GM15510 (cell line): ENCODE data around the gene TOM1L1.

Experiments
- POLR2A ChIP-seq: IDR thresholded peaks from 3 replicates; pipeline ENCODE4 v1.6.1; 2011; ENCODE audit warnings: borderline replicate concordance; ENCODE audit not compliant: insufficient read length; ENCODE audit errors: extremely low read depth

The TOM1L1 gene

DNA sequence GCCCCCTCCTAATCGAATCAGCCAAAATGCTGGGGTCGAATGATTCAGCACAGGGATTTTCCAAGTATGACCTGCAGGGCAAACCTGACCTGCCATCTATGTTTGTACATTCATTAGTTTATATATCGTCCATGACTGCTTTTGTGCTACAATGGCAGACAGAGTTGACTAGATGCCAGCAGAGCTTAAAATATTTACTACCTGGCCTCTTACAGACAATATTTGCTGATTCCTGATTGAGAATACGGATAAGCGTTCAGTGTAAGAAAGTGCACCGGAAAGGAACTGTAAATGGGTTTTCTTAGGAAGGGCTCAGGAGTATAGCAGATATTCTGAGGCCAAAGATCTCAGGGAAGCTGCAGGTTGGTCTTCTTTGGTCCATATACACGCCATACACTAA, 11.7 kb upstream of the TOM1L1 start:
- TF ChIP-seq POLR2A, result no peak

DNA sequence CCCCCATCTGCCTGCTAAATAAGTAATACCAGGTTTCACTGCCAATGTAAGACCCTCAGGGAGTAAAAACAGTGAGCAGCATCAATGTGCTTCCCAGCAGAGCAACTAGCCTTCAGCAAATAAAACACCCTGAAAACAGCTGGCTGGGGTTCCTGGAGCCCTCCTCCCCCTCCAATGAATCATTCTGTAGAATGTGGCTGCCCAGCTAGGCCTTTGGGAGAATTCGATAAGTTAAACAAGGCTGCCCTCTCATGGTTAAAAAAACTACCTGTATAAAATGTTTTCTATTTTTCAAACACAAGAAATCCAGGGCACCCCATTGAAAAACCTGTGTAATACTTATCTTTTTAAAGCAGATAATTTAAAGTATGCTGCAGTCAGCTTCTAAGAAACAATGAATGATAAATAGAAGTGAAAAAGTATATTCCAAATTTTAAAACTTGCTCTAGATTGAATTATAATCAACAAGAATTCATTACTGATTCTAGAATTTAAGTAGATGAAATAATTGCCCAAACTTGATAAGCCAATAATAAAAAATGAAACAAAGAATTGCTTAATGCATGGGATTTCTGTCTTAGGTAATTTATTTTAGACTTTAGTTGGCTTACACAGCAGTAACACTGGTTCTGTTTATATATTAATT, 9.4 kb upstream of the TOM1L1 start:
- no peak for TF ChIP-seq POLR2A

DNA sequence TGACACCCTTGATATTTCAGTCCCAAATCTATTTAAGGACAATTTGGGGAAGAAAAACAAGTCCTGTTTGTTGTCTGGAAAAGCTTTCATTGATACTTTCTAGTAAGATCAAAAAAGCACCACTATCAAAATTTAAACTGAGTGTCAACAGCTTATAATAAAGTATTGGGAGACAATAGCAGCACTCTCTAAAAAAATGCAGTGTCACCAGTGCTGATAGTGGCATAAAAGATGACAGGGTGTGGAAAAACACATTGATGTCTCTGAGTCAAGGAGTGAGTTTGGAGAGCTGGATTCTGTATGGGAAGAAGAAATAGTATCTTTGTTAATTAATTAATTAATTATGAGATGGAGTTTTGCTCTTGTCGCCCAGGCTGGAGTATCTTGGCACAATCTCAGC, 8.3 kb upstream of the TOM1L1 start:
- TF ChIP-seq POLR2A, result no peak

DNA sequence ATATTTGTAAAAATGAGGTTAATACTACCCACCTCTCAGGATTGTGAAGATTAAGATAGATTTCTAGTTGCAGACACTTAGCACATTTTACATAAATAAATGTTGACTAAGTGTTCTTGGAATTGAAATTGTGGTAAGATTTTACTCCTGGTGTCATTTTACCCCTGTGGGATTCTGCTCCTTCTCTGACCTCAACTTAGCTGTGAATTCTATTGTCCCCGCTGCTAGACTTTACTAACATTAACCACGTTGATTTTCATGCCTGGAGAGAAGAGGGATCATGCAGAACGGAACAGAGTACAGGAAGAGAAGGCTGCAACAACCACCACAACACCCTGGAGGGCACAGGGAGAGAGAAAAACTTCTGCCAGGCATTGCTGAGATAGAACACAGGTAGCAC, 2.1 kb upstream of the TOM1L1 start:
- TF ChIP-seq POLR2A, result no peak

DNA sequence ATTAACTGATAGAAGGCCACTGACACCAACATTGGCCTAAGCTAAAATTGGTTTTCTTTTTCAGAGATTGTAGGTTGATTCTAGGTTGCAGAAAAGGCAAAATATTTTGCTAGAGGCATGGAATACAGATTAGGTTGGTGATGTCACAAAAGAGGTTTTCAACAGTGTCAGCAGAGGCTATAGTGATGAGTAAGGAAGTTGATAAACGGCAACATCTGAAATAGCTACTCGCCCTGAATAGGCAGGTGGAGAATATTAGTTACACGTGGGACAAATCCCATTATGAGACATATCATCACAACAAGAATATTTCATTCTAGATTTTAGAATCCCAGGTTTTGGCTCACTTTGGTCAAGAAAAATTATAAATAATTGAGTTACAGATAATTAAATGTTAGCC, 1.5 kb upstream of the TOM1L1 start:
- TF ChIP-seq POLR2A, result no peak

DNA sequence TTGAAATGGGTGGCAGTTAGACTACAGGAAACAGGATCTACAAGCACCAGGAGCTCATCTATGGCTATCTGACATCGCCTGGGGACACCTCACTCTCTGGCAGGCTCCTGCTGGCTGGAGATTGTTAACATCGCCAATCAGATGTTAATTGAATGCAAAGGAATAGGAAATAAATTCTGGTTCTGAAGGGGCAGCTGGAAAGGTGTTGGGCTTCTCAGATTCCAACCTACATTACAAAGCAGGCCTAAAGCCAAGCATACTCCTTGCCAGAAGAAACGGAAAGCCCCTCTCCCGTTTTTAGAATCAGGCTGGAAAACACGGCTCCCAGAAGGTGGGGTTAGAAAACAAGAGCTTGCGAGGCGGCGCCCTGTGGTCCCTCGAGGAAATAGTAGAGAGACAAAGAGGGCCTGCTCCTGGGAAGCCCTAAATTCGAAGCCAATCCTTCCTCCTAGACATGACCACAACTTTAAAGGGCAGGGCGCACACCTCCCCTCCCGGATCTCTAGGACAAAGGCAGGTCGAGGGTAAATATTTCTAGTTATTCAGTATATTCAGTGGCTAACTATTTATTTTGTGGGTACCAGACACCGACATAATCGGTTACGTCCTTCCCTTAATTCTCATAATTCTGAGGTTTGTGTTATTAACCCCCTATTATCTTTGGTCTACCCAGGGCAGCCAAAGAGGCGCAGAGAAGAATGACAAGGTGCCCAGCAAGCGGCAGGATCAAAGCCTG, 763 bp upstream of the TOM1L1 start:
- TF ChIP-seq POLR2A, result no peak

DNA sequence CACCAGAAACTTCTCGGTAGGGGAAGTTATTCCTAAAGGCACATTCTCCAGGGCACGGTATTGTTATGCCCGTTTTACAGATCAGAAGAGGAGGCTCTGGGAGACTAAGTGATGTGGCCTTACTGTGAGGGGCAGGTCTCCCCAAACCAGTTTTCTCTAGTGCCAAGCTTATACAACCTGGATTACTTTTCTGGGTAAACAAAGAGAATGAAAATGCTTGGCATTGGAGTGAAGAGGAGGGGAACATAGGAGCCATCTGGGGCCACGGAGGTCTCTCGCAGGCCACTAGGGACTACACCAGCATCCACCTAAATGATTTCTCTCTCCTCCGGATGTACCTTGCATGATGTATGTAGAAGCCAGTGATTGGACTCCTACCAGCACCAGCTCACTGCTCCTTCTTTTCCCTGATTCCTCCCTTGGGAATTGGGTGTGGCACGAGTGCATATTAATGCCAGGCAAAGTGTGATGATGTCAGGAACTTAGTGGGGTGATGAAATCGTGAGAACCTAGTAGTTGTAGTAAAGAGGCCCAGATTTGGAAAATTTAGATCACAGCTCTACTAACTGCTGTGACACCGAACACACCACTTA, 674 bp downstream of the TOM1L1 start:
- TF ChIP-seq POLR2A, result no peak

DNA sequence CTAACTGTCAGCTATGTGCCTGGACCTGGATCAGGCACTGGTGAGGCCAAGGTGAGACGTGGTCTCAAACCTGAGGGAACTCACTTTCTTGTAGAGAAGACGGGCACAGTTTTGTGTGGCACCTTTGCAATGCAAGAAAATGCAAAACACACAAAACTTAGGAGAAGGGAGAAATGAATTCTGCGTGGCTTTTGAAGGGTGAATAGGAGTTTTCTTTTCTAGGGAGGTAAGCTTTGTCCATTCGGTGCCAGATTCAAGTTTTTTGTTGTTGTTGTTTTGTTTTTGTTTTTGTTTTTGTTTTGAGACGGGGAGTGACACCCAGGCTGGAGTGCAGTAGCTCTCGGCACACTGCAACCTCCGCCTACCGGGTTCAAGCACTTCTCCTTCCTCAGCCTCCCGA, 1.4 kb downstream of the TOM1L1 start:
- TF ChIP-seq POLR2A, result no peak

DNA sequence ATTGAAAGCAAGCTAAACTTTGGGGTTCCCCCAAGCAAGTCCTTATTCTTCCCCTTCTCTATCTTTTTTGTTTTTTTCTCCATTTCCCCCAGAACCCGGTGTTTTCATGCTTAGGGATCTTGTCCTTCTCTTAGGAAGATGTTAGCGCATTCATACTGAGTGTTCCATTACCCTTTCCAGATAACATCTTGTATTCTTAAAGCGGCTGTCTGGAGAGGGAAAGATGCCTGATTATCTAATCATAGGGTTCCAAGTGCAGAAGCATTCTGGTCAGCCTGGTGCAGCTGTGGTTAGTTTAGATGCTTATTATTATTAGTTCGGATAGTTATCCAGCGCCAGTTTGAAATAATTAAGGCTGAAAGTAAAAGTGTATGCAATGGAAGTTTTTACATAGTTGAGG, 2.0 kb downstream of the TOM1L1 start:
- TF ChIP-seq POLR2A, result no peak

DNA sequence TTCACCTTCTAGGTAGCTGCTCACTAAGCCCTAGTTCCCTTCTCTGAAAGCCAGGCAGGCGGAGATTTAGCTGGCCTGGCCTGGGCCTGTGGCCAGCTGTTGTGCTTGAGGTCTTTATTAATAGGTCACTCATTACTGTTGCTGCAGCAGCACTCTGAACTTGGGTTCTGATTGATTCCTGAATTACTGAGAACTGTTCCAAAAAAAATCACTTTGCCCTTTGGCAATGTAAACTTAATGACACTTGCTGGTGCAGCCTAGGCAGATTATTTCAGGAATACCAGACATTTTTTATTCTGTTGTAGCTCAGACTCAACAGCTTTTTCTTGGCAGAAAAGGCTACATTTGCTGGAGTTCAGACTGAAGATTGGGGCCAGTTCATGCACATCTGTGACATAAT, 2.7 kb downstream of the TOM1L1 start:
- no peak for TF ChIP-seq POLR2A

DNA sequence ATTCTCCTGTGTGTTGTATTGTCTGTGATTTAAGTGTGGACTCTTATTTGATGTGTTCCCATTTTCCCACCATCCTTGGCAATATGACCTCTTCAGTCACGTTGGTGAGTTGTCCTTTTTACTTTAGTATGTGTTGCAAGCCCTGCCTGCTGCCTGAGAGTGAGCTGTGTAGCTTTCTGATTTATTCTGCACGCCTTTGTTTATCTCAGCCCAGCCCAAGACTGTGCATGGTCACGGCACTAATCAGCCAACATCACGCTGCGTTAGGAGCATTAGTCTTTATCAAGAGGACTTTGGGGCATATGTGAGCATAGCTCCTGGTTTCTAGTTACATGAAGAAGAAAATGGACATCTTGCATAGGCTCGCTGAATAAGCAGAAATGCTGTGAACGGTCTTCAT, 6.0 kb downstream of the TOM1L1 start:
- no peak for TF ChIP-seq POLR2A

DNA sequence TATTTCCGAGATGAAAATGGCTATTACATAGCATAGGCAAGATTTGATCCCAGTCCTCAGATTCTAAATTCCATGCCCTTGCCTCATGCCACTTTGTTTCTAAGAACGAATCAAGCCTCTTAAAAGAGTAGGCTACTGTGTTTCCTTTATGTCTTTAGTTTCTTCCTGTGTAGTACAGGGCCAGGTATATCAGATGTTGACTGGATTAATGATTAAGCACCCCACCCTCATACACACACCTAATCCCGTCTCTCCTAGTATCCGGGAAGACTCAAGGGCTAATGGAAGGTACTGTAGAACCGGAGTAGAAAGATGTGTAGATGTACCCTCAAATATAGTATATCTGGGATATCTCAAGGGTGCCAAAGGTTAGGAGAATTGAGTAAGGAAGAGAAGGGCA, 6.7 kb downstream of the TOM1L1 start:
- TF ChIP-seq POLR2A, result no peak

DNA sequence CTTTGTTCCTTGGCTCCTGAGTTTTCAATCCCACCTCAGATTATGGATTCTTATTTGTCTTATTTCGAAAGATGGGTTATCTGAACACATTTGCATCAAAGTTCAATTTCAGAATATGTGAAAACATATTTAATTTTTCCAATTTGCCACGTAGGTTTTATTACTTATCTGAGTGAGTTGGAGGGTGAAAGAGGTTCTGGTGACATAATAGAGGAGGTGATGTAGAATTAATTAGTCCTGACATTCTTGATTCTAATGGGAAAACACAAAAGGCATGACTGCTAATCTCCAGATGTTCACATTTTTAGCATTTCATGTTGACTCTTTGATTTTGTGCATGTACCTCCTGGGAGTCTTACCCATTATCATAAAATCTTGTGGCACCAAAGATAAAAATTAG, 9.1 kb downstream of the TOM1L1 start:
- no peak for TF ChIP-seq POLR2A

DNA sequence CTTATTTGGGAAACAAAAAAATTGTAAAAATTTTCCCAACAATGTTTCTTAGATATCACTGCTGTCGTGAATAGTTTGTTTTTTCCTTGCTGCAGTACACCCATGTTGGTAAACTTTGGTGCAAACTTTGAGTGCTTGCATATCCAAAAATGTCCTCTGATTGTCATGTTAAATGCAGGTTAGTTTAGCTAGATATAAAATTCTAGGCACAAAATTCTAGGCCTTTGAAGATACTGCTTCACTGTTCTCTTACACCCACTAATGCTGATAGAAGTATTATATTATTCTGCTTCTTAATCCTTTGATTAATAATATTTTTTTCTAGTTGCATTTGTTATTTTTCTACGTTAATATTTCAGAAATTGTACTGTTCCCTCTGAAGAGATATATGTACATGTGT, 16.1 kb downstream of the TOM1L1 start:
- no peak for TF ChIP-seq POLR2A

DNA sequence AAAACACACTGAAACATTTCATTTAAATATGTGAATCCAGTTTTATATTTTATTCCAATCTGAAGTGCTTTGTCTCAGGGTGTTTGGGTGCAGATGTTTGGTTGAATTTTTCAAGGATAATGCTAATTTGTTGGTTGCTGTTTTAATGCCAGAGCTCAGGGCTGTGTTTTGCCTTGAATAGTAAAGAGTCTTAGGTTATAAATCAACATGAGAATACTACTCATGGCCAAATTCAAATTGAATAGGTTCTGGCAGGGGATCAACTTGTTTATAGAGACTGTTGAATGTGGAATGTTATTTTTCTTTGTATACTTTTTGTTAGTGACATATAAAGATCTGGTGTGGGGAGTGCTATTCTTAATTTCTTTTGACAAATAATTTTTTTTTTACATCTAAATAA, 18.8 kb downstream of the TOM1L1 start:
- no peak for TF ChIP-seq POLR2A

DNA sequence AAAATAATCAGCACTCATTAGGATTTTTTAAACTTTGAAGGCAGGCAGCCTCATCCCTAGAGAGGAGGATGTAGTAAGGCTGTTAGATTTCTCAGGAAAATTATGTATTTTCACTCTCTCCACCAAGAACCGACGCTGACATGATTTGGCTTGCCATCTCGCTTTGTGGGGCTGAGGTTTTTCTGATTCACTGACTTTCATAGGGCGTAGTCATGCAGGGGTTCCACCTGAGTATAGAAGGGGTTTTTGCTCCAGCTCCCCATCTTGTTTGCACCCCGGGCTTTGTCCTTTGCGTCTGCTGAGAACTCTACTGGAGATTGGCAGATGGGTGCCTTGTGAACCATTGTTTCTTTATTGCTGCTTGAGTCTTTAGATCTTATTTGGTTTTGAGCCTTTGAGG, 20.2 kb downstream of the TOM1L1 start:
- no peak for TF ChIP-seq POLR2A
